GM18858 (cell line): ENCODE measurements around the gene GMNN.
"Not testable (repeated sequence)": the region's sequence is repeated elsewhere in the genome, so short reads cannot be mapped to it uniquely, and the experiment has no call there.

ENCODE experiments used
- ATAC-seq: cut with Tn5 transposase; IDR thresholded peaks from one replicate; pipeline ENCODE4 v1.9.1; 2021; ENCODE audit not compliant: unreplicated experiment

The GMNN gene

DNA sequence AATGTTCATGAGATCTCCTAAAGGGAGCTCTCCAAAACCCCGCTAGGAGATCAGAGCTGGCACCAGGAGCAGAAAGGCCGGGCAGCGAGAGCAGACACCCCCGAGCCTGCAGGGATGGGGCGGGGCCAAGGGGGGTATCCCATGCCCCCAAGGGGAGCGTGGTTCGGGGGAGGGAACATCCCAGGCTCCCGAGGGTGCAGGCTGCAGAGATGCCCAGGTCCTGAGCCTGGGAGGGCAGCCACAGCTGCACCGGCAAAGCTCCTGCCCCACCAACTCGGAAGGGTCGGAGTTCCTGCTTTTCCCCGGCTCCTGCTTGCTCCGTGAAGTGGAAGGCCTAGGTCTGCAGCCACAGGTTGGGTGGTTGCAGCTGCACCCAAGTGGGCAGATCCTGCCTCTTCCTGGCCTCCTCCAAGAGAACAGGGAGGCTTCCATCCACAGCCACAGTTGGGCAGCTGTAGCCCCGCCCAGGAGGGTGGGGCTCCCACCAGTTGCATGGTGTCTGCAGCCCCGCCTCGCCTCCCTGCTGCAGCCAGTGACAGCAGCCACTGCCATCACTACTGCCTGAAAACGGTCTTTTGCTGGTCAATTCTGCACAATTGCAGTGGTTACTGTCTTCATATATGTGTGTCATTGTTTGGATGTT is 13.4 kb upstream of the GMNN start:
- no peak for ATAC-seq

DNA sequence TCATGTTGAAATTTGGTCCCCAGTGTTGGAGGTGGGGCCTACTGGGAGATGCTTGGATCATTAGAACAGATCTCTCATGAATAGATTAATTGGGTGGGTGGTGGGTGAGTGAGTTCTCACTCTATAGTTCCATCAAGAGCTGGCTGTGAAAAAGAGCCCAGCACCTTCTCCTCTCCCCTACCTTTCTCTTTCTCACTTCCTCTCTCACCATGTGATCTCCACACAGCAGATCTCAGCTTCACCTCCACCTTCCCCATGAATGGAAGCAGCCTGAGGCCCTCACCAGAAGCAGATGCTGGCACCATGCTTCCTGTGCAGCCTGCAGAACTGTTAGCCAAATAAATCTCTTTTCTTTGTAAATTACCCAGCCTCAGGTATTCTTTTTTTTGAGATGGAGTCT is 12.9 kb upstream of the GMNN start:
- no peak for ATAC-seq

DNA sequence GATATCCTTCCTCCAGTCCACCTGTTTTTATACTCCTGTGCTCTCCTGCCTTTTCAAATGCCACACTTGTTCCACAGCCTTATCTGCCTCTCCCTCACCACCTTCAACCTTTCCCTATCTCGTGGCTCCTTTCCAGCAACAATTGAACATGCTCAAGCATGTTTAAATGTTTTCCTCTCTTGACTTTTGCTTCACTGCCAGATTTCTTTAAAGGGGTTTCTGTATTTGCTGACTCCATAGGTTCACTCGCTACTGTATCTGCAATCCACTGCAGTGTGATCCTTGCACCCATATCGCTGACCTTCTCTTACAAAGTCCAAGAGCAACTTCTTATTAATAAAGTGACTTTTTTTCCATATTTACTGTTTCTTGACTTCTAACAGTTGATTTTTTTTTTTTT is 11.2 kb upstream of the GMNN start:
- no peak for ATAC-seq

DNA sequence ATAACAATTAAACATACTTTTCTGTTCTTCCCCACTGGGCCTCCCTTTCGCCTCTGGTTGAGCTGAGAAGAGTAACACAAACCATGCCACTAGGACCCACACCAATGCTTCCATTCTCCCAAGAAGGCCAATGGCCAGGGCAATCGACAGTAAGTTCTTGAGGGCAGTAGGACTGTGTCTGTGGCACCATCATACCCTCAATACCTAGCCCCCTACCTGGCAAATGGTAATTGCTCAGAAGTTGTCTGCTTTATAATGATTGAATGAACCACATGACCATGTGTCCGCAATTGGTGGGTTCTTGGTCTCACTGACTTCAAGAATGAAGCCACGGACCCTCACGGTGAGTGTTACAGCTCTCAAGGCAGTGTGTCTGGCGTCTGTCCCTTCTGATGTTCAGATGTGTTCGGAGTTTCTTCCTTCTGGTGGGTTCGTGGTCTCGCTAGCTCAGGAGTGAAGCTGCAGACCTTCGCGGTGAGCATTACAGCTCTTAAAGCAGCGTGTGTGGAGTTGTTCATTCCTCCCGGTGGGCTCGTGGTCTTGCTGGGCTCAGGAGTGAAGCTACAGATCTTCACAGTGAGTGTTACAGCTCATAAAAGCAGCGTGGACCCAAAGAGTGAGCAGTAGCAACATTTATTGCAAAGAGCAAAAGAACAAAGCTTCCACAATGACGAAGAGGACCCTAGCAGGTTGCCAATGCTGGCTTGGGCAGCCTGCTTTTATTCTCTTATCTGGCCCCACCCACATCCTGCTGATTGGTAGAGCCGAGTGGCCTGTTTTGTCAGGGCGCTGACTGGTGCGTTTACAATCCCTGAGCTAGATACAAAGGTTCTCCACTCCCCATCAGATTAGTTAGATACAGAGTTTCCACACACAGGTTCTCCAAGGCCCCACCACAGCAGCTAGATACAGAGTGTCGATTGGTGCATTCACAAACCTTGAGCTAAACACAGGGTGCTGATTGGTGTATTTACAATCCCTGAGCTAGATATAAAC is 9.6 kb upstream of the GMNN start:
- ATAC-seq: not testable (repeated sequence)

DNA sequence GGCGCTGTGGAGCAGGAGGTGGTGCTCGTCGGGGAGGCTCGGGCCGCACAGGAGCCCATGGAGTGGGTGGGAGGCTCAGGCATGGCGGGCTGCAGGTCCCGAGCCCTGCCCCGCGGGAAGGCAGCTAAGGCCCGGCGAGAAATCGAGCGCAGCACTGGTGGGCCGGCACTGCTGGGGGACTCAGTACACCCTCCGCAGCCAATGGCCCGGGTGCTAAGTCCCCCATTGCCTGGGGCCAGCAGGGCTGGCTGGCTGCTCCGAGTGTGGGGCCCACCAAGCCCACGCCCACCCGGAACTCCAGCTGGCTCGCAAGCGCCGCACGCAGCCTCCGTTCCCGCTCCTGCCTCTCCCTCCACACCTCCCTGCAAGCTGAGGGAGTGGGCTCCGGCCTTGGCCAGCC is 8.8 kb upstream of the GMNN start:
- not testable (repeated sequence) for ATAC-seq

DNA sequence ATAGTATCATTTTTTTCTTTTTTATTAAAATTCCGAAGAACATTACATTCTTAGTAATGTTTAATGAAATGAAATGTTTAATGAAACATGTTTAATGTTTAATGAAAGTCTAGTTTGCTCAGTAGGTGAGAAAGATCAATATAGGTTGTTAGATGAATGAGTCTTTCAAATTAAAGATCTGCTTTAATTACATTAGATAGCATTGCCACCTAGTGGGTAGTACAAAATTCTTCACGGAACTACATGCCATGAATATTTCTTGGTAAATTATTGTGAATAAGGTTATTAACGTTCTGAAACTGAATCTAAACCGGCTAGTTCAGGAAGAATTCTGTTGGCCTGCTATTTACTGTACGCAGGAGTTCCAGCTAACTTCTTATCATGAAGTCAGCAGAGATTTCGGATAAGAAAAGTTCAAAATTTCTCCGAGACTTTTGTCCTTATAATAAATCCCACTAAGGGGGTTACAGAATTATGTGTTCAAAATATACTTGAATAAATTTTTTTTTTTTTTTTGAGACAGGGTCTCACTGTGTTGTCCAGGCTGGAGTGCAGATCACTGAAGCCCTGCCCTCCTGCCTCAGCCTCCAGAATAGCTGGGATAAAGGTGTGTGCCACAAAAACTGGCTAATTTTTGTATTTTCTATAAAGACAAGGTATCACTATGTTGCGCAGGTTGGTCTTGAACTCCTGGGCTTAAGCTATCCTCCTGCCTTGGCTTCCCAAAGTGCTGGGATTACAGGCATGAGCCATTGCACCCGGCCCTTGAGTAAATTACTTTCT is 7.9 kb upstream of the GMNN start:
- no peak for ATAC-seq

DNA sequence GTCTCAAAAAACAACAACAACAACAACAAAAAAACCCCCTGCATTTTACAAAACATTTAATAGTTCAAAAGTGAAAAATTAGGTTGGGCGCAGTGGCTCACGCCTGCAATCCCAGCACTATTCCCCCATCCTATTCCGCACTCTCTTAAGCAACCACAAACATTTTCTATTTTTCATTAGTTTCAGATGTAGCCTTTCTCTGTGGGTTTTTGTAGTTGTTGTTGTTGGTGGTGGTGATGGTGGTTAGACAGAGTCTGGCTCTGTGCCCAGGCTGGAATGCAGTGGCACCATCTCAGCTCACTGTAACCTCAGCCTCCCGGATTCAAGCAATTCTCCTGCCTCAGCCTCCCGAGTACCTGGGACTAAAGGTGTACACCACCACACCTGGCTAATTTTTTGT is 6.4 kb upstream of the GMNN start:
- no peak for ATAC-seq

DNA sequence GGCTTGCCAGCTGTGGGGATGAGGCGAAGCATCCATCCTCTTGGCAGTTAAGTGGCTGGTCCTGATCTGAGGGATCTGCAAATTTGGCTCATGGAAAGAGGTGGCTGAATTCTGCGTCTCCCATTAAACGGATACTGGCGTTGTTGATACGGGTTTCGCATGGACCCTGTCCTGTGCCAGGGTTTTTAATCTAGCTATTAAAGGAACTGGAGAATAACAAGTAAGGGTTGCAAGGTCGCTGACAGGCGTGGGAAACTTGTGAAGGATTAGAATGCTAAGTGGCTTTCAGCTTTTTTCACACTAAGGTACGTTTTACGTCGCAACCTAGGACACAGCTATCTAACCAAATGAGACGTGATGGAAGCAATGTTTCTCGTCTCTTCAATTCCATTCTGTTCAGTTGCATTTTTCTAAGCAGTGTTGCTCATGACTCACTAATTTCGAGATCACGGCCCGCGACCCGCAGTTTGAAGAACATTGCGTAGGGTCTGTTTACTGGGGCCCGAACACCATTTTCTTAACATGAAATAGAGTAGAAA is 852 bp downstream of the GMNN start:
- ATAC-seq: peak; percentile 1

DNA sequence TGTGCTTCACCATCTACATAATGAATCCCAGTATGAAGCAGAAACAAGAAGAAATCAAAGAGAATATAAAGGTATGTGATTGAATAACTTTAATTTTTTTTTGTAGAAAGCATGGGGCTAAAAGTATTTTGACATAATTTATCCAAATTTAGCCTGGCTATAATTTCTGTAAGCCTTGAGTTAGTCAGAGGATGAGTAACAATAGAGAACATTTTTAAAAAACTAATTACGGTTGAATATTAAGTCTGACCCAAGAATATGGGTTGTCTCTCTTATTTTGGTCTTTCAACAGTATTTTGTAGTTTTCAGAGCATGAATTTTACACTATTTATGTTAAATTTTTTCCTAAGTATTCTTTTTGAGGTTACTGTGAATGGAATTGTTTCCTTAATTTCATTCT is 2.5 kb downstream of the GMNN start:
- ATAC-seq: no peak

DNA sequence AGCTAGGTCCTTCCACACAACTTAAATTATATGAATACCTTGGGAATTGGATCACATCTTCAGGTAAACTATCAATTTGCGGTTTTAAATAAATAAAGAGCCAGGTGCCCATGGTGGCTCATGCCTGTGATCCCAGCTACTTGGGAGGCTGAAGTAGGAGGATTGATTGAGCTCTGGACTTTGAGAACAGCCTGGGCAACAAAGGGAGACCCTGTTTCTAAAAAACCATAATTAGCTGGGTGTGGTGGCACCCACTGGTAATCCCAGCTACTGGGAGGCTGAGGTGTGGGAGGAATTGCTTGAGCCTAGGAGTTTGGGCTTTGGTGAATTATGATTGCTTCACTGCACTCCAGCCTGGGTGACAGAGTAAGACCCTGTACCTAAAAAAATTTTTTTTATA is 3.4 kb downstream of the GMNN start:
- no peak for ATAC-seq

DNA sequence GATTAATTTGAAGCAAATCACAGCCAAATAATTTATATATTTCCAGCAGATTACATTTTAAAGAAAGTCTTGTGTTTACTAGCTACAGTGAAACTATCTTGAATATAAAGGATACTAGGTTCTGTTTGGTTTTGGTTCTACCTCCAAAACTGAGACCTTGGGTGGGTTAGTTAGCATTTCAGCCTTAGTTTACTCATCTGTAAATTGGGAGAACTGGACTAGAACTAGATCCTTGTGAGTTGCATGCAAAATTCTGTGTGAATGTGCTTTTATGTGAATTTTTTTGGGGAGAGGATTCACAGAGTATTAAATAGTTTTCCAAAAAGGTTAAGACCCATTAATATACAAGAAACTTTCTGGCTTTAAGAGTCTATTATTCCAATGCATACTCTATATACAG is 4.1 kb downstream of the GMNN start:
- no peak for ATAC-seq

DNA sequence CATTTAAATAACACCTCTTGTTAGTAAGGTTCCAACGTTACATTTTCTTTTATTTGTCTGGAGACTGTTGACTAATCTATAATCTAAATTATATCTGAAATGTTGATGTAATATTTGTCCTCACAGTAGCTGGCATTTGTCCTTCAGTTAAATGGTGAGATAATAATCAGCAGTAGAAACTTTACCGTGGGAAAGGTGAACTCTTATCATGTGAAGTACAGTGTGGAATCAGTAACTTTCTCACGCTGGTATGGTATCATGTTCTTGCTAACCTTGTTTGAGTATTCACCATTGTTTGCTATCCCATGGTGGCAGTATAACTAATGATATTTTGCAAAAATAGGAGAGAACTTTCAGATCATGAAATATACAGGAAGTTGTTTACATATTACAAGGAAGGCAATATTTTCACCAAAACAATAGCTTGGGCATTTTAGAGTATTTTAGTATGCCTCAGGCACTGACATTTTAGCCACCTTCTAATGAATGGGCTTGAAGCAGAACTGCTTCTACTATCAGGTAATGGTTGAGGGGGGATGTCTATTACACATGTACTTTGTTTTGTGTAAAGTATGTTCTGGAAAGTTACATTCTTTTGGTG is 4.8 kb downstream of the GMNN start:
- no peak for ATAC-seq

DNA sequence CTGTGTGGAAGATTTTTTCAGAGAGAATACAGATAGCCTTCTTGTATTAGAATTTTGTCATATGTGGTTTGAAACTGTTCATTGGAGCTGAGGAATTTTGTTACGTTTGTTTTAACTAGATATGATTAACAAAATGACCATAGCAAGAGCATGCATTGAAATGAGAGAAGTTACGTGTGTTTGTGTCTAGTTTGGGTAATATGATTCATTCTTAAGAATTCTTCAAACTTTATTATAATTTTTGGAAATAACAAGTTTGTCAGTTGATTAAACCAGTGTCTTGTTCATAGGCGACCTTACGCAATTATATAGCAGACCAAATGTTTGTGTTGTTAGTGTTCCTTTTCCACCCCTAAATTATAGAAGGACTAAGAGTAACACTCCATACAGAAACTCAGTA is 5.5 kb downstream of the GMNN start:
- ATAC-seq: no peak

DNA sequence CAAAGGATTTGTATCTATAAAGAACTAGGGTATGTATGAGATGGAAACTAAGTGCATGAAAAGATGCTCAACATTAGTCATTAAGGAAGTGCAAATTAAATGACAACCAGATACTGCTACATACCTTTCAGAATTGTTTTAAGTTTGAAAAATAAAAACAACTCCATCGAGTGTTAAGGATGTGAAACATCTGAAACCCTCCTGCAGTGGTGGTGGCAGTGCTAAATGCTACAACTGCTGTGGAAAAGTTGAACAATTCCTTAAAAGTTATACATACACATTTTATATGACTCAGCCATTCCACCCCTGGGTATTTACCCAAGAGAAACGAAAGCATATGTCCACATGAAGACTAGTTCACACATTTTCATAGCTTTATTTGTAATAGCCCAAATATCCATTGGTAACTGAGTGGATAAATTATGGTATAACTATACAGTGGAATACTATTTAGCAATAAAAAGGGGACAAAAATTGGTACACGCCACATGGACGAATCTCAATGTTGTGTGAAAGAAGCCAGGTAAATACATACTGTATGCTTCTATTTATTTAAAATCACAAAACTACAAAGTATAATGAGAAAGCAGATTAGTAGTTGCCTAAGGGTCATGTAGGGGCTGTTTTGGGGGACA is 13.4 kb downstream of the GMNN start:
- ATAC-seq: no peak

DNA sequence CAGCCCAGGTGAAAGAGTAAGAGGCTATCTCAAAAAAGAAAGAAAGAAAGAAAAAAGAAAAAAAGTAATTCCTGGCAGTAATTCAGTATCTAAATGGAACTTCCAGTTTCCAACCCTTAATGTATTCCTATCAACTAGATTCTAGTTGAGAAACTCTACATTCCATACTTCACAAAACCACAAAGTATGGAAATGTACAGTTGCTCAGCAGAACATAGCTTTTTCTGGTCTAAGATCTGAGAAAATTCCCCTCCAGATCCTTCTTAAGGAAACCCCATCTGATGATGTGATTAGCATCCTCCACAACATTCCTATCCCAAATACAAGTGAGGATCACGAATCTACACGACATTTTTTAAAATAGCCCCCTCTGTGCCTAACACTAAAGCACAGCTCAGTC is 20.4 kb downstream of the GMNN start:
- ATAC-seq: no peak

DNA sequence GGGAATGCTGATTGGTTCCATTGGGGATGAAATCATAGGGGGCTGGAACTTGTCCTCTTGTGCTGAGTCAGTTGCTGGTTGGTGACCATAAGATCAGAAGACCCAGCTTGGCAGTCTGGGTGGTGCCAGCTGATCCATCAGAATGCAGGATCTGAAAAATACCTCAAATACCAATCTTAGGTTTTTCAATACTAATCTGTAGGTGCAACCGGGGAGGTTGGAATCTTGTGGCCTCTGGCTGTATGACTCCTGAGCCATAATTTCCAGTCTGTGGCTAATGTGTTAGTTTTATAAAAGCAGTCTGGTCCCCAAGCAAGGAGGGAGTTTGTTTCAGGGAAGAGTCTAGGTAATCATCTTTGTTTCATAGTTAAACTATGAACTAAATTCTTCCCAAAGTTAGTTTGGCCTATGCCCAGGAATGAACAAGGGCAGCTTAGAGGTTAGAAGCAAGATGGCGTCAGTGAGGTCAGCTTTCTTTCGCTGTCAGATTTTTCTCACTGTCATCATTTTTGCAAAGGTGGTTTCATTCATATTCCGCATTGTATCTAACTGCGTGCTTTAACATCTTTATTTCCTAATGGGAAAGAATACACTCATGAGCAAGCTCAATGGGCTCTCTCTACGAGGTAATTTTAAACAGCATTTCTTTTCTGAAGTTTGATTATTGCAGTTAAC is 22.0 kb downstream of the GMNN start:
- no peak for ATAC-seq

DNA sequence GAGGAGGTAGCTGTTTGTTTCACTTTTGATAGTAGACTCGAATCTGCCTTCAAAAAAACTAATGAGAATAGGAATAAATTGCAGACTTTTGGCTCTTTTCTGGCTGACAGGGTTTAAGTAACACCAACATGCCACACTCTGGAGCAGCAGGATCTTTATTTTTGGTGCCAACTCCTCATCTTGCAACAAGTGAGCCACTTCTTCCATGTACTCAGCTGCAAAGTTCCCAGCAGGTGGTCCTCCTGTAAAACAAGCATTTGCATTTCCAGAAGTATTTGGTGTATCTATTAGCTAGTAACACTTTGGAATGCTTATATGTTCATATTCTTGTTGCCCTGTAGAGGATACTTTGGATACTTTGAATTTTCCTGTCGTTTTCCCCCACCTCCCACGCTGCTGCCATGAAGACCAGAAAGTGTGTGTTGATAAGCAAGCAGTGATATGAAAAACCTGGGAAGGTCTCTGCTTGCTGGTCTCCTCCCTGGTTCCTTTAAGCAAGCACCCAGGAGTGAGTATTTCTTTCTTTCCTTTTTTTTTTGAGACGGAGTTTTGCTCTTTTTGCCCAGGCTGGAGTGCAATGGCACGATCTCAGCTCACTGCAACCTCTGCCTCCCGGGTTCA is 23.0 kb downstream of the GMNN start:
- no peak for ATAC-seq

DNA sequence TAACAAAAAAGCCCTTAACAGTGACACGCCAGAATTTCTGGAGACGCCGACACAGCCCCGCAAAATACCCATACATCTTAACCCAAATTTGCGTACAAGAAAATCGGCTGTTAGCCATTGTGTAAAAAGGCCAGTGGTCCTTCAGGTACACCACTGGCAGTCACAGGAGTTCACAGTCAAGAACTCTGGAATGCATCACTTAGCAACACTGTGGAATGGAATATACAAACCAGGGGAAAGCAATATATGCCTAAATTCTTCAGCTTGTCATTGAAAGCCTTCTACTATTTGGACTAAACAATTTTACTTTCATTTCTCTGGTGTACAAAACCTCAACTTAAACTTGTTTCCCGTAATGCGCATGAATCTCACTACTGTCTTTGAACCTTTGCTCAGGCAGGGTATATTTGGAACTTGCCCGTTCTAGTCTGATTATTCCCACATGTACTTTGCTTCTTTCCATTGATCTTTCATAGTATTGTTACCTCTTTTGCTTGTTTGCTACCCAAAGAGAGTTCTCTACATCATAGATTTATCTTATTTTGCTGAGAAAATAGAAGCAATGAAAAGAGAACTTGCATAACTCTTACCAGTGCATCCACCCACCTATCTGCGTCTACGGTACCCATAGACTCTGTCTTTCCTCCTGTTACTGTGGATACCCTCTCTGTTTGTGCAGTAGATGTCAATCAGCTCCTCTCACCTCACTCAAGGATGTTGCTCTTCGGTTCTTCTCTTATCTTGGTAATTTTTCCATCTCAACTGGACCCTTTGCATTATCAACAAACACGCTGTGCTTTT is 24.2 kb downstream of the GMNN start, which contains the start of gene ARMH2:
Gene ARMH2 (minus strand): TSS at position 178 of the 801 bp plus-strand sequence. CDS start 60 bp downstream, at position 118.
- no peak for ATAC-seq

DNA sequence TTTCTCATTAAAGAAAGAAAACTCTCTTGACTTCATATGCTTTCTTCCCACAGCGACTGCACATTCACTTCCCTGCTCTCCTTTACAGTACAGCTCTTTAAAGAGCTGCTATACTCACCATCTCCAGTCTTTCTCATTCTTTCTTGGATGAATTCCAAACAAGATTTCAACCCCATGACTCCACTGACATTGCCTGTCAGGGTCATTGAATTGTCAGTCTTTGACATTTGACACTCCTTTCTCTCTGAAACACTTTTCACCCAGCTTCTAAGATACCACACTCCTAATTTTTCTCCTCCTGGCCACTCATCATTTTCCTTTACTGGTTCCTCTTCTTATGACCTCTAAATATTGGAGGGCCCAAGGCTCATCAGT is 24.8 kb downstream of the GMNN start:
- no peak for ATAC-seq
